ENCODE measurements around the gene HLA-DRB1. TPM values are rescaled to one million over a fixed set of nuclear protein-coding genes. Genes with fewer than 3 reads are reported as not detected.

HLA-DRB1 gene
- polyA plus RNA-seq, 1 donor from 2014 or later, result 1,928 TPM

- no peak overlapping the region for H3K4me3 Mint-ChIP-seq
- peaks cover 25 to 44% (median 27%) of the 10 kb centered on the region in 3 donors for H3K4me1 Mint-ChIP-seq
- H3K9me3 Mint-ChIP-seq, result peaks cover 0 to 15% (median 4%) of the 10 kb centered on the region in 3 donors
- peaks cover 1% of the 10 kb centered on the region for H3K36me3 Mint-ChIP-seq
- no peak overlapping the region for H3K27ac Mint-ChIP-seq
- H3K27me3 Mint-ChIP-seq, result no peaks in the 10 kb centered on the region
Observed at GRCh38 chr6:32617751-32618150, 28.1 kb upstream of the HLA-DRB1 start.

GRCh38 chr6:32615885-32616532 lies 26.4 kb upstream of the HLA-DRB1 start:
- Mint-ChIP-seq H3K27me3 (no peaks in the 10 kb centered on the region), H3K4me1 (peaks cover 14 to 34% (median 18%) of the 10 kb centered on the region in 3 donors), H3K9me3 (peaks cover 0 to 15% (median 4%) of the 10 kb centered on the region in 3 donors), H3K27ac (peak overlapping the region in 2 of 3 donors; percentile 77 to 85), H3K4me3 (peak overlapping the region in 1 of 4 donors; percentile 5), H3K36me3 (peaks cover 1% of the 10 kb centered on the region)

GRCh38 chr6:32614366-32615081 lies 24.9 kb upstream of the HLA-DRB1 start:
- Mint-ChIP-seq H3K9me3 (peaks cover 0 to 15% (median 4%) of the 10 kb centered on the region in 3 donors), H3K4me3 (no peak overlapping the region), H3K27ac (no peak overlapping the region), H3K36me3 (peaks cover 1% of the 10 kb centered on the region), H3K4me1 (peaks cover 11 to 25% (median 18%) of the 10 kb centered on the region in 3 donors), H3K27me3 (no peaks in the 10 kb centered on the region)

DNA sequence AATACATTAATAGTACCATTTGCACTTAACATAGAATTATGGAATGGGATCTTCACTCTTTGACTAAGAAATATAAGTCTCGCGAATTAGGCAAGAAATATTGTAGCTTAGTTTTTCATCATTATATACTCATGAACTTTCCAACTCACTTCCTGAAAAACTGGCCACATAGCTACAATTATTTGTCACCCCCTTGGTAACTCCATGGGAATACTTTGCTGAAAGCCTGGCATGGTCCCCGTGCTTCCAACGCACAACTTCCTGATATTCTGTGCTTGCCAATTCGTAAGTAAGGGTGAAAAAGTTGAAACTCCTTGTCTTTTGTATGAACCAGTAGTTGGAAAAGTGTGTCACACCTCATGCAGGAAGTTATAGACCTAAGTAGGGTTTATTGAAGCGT lies 23.8 kb upstream of the HLA-DRB1 start:
- peaks cover 1% of the 10 kb centered on the region for H3K36me3 Mint-ChIP-seq

DNA sequence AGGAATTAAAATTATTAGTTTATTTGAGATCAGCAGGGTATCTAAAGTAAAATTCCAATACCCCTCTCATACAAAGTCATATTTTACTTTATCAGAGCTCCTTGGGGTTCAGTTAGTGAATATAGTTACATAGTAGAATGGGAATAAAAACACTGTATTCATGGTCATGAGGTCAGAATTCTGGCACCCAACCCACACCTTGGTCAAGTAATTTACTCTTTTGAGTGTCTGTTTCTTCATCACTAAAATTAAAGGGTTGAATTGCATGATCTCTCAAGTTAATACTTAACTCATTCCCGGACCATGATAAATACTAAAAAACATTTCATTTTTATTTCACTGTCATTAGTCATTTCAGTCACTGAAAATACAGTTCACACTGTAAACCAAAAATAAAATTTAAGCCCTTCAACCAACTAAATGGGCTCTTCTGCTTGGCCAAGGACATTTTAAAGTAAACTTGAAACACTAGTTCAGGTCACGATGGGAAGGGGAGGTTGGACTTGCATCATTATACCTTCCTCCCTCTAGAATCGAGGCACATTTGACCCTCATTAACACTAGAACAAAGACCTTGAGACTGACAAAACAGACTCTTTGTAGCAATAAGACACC lies 21.1 kb upstream of the HLA-DRB1 start:
- Mint-ChIP-seq H3K27me3 (no peaks in the 10 kb centered on the region), H3K9me3 (peaks cover 0 to 4% (median 0%) of the 10 kb centered on the region in 3 donors), H3K36me3 (peaks cover 1% of the 10 kb centered on the region), H3K27ac (no peak overlapping the region), H3K4me3 (peak overlapping the region in 1 of 4 donors; percentile 12), H3K4me1 (peaks cover 10 to 42% (median 23%) of the 10 kb centered on the region in 3 donors)

More for the DNA sequence above, 23.8 kb upstream of the HLA-DRB1 start:
- peaks cover 13 to 29% (median 18%) of the 10 kb centered on the region in 3 donors for H3K4me1 Mint-ChIP-seq
- H3K27me3 Mint-ChIP-seq, result no peaks in the 10 kb centered on the region
- H3K9me3 Mint-ChIP-seq, result peaks cover 0 to 15% (median 4%) of the 10 kb centered on the region in 3 donors
- no peak overlapping the region for H3K4me3 Mint-ChIP-seq
- H3K27ac Mint-ChIP-seq, result peak overlapping the region in 1 of 3 donors; percentile 32

GRCh38 chr6:32609731-32610640 lies 20.3 kb upstream of the HLA-DRB1 start:
- peaks cover under 1% of the 10 kb centered on the region for H3K36me3 Mint-ChIP-seq
- H3K9me3 Mint-ChIP-seq, result peaks cover 0 to 2% (median under 1%) of the 10 kb centered on the region in 3 donors
- H3K4me3 Mint-ChIP-seq, result no peak overlapping the region
- no peak overlapping the region for H3K27ac Mint-ChIP-seq
- H3K4me1 Mint-ChIP-seq, result peaks cover 5 to 41% (median 26%) of the 10 kb centered on the region in 3 donors
- H3K27me3 Mint-ChIP-seq, result no peaks in the 10 kb centered on the region

DNA sequence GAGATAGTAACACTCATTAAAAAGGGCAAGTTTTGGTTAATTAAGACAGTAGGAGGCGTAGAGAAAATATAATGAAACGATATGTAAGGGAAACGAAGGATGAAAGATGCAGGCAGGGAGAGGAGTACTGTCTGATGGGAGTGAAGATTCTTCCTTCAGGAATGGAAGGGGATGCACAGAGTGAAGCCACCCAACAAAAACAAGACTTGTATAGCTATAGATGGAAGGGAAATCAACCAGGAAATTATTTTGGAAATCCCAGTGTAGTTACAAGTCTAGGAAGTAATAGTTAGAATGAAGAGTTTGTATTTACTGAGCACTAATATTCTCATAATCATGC lies 19.7 kb upstream of the HLA-DRB1 start:
- Mint-ChIP-seq H3K4me1 (peaks cover 10 to 46% (median 32%) of the 10 kb centered on the region in 3 donors), H3K27me3 (no peaks in the 10 kb centered on the region), H3K4me3 (no peak overlapping the region), H3K27ac (no peak overlapping the region), H3K9me3 (peaks cover 0 to 2% (median 0%) of the 10 kb centered on the region in 3 donors), H3K36me3 (no peaks in the 10 kb centered on the region)

DNA sequence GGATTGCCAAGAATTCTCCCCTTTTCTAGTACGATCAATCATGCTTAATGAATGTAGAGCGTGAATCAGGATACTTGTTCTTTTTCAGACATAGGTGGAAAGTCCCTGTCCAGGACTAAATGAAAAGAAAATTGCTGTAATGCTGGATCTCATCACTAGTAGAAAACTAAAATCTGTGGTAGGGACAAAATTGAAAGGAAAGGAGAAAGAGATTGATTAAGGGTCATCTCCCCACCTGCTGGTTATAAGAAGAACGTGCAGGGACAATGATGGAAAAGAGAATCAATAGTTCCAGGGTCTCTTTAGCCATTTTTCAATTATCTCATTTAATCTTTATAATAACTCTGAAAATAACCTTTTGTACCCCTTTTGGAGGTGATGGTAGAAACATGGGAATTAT lies 18.7 kb upstream of the HLA-DRB1 start:
- Mint-ChIP-seq H3K27me3 (no peaks in the 10 kb centered on the region), H3K4me1 (peaks cover 15 to 45% (median 35%) of the 10 kb centered on the region in 3 donors), H3K4me3 (peak overlapping the region; percentile 5 to 79 (median 62)), H3K27ac (no peak overlapping the region), H3K36me3 (no peaks in the 10 kb centered on the region), H3K9me3 (peaks cover 0 to 2% (median under 1%) of the 10 kb centered on the region in 3 donors)

DNA sequence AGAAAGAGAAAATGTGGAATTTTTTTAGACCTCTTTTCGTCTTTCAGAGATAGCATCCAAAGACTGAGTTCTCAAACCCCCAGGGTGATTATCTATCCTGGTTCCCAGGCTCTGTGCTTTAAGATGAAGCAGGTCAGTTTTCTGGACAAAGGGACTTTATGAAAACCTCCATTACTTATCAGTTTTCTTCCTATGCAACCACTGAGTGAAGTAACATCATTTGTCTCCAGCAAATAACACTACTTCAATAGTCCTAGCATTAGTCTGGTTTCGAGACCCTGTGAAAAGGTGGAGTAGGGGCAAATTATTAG lies 18.3 kb upstream of the HLA-DRB1 start:
- Mint-ChIP-seq H3K9me3 (peaks cover 0 to 3% (median 2%) of the 10 kb centered on the region in 3 donors), H3K4me3 (peak overlapping the region in 2 of 4 donors; percentile 77 to 79), H3K36me3 (no peaks in the 10 kb centered on the region), H3K27me3 (no peaks in the 10 kb centered on the region), H3K4me1 (peaks cover 15 to 47% (median 35%) of the 10 kb centered on the region in 3 donors), H3K27ac (no peak overlapping the region)

GRCh38 chr6:32607263-32607987 lies 17.8 kb upstream of the HLA-DRB1 start:
- Mint-ChIP-seq H3K9me3 (peaks cover 0 to 3% (median 3%) of the 10 kb centered on the region in 3 donors), H3K27ac (no peak overlapping the region), H3K36me3 (no peaks in the 10 kb centered on the region), H3K27me3 (no peaks in the 10 kb centered on the region), H3K4me1 (peaks cover 19 to 50% (median 40%) of the 10 kb centered on the region in 3 donors), H3K4me3 (peak overlapping the region in 3 of 4 donors; percentile 77 to 81 (median 79))

- Mint-ChIP-seq H3K4me3 (peak overlapping the region; percentile 86 to 92 (median 88)), H3K27ac (peak overlapping the region in 2 of 3 donors; percentile 96 to 100), H3K4me1 (peaks cover 25 to 61% (median 49%) of the 10 kb centered on the region in 3 donors), H3K36me3 (peaks cover 3% of the 10 kb centered on the region), H3K9me3 (peaks cover 2 to 9% (median 3%) of the 10 kb centered on the region in 3 donors), H3K27me3 (no peaks in the 10 kb centered on the region)
Observed at GRCh38 chr6:32604434-32604877, 14.8 kb upstream of the HLA-DRB1 start.

DNA sequence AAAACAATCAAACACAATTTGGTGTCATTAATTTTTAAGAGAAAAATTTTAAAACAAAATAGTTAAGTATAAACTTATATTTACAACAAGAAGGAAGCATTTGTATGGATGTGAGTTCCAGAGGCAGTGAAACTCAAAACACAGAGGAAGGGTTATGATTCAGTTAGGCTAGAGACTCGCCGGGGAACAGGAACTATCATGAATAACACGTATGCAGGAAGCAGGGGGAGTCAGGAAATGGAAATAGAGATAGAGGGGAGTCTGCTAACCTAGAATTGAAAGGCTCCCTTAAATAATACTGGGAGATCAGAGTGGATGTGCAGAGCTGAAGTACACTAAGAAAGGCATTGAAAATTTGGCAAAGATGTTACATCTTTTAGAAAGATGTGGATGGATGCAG lies 14.2 kb upstream of the HLA-DRB1 start:
- H3K9me3 Mint-ChIP-seq, result peaks cover 2 to 9% (median 3%) of the 10 kb centered on the region in 3 donors
- H3K27me3 Mint-ChIP-seq, result no peaks in the 10 kb centered on the region
- H3K27ac Mint-ChIP-seq, result peak overlapping the region in 2 of 3 donors; percentile 96 to 100
- peaks cover 26 to 63% (median 46%) of the 10 kb centered on the region in 3 donors for H3K4me1 Mint-ChIP-seq
- H3K36me3 Mint-ChIP-seq, result peaks cover 3% of the 10 kb centered on the region
- peak overlapping the region; percentile 86 to 92 (median 88) for H3K4me3 Mint-ChIP-seq

GRCh38 chr6:32603222-32603621 lies 13.6 kb upstream of the HLA-DRB1 start:
- peak overlapping the region; percentile 82 to 99 (median 99) for H3K27ac Mint-ChIP-seq
- no peaks in the 10 kb centered on the region for H3K27me3 Mint-ChIP-seq
- H3K9me3 Mint-ChIP-seq, result peaks cover 2 to 9% (median 3%) of the 10 kb centered on the region in 3 donors
- H3K36me3 Mint-ChIP-seq, result peaks cover 3% of the 10 kb centered on the region
- H3K4me3 Mint-ChIP-seq, result peak overlapping the region; percentile 62 to 89 (median 66)
- H3K4me1 Mint-ChIP-seq, result peaks cover 33 to 61% (median 49%) of the 10 kb centered on the region in 3 donors
